Gastroesophageal sphincter (tissue), 4 donors: ENCODE data around the gene PYY. TPM values are rescaled to one million over a fixed set of nuclear protein-coding genes. Genes with fewer than 3 reads are reported as not detected.

Experiments
- ATAC-seq: fragments of 150-250 bp; one replicate; pipeline ENCODE4 v1.9.1; 2016; ENCODE audit warnings: mild to moderate bottlenecking, moderate library complexity
- H3K27ac ChIP-seq, 4 donors: fragments of 200-600 bp; sonication (generic) in 3 of 4; 1 replicate in 3 of 4; 2 replicates in 1 of 4; pipeline ENCODE4 v1.5.1; 2016 to 2019
- H3K27me3 ChIP-seq: fragments of 200-600 bp; sonication (generic); one replicate; pipeline ENCODE4 v1.5.1; 2019
- H3K36me3 ChIP-seq, 2 donors: fragments of 200-600 bp; sonication (generic); one replicate each; pipeline ENCODE4 v1.5.1; 2019; ENCODE audit warnings: control low read depth in 1 of 2
- H3K4me1 ChIP-seq, 3 donors: fragments of 200-600 bp; sonication (generic); 1 replicate in 2 of 3; 2 replicates in 1 of 3; pipeline ENCODE4 v1.5.1; 2016 to 2019; ENCODE audit warnings: control low read depth in 2 of 3
- H3K4me3 ChIP-seq, 2 donors: fragments of 200-600 bp; sonication (generic); one replicate each; pipeline ENCODE4 v1.5.1; 2019; ENCODE audit warnings: mild to moderate bottlenecking in 1 of 2, moderate library complexity in 1 of 2
- H3K9me3 ChIP-seq, 3 donors: fragments of 200-600 bp; sonication (generic); one replicate each; pipeline ENCODE4 v1.5.1; 2017 to 2019; ENCODE audit warnings: control low read depth in 2 of 3
- EP300 ChIP-seq: sonication (generic); formaldehyde crosslinking; IDR thresholded peaks from one replicate; pipeline ENCODE4 v1.6.1; 2017; ENCODE audit warnings: antibody characterized with exemption, mild to moderate bottlenecking
- POLR2A ChIP-seq, 2 donors: fragments of 450-650 bp; IDR thresholded peaks; one replicate each; pipeline ENCODE4 v1.6.1; 2017; ENCODE audit warnings: antibody characterized with exemption in 2 of 2, mild to moderate bottlenecking in 2 of 2, moderate library complexity in 1 of 2
- POLR2AphosphoS5 ChIP-seq: sonication (generic); formaldehyde crosslinking; IDR thresholded peaks from one replicate; pipeline ENCODE4 v1.6.1; 2017; ENCODE audit warnings: antibody characterized with exemption
- WGBS, 2 donors: methylation state at CpG; one replicate each; pipeline ENCODE4 v1.1.5; 2018; ENCODE audit warnings: low coverage in 1 of 2; 5-methylcytosine and 5-hydroxymethylcytosine counted together
- total RNA-seq, 4 donors: library from RNA; depleted of rRNA; stranded (reverse); fragments of >200 nt; gene quantifications; one replicate each; pipeline ENCODE4 v1.1.0, GENCODE V29; 2016
- TF ChIP-seq, protein P1 (sequence below), 4 experiments: fragments of 200-600 bp in 2 of 4; fragments of 450-650 bp in 2 of 4; sonication (generic) in 1 of 4; IDR thresholded peaks; one replicate each; pipeline ENCODE4 v1.5.1; 2017 to 2019; ENCODE audit warnings: antibody characterized with exemption in 4 of 4, mild to moderate bottlenecking in 2 of 4, moderate library complexity in 2 of 4

Gene PYY
- total RNA-seq, 4 donors from 2014 or later, result not detected

DNA sequence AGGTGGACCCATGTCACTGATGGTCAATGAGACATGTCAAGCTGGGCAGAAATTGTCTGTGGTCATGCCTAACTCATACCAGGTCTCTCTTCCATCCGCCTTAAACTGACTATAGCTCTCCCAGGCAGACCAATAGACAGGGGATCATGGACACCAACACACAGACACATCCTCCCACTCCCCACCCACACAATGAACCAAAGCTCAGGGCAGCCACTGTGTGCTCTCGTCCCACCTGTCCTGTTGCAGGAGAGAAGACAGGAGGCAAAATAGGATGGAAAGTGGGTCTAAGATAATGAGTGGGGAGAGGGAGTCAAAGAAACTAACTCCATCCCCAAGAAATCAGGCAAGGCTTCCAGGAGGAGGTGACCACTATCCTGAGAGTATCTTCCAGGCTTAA is 3.2 kb downstream of the PYY start:
- Histone ChIP-seq H3K27me3 (peaks cover 95% of the 10 kb centered on the region), H3K4me1 (peaks cover 0 to 18% (median 7%) of the 10 kb centered on the region in 3 donors), H3K4me3 (no peak overlapping the region), H3K27ac (no peak overlapping the region), H3K9me3 (no peaks in the 10 kb centered on the region), H3K36me3 (no peaks in the 10 kb centered on the region)
- no peak for ATAC-seq
- no CpG with 5 or more reads among the region's 2 CpGs for WGBS, 2 donors
- no peak for TF ChIP-seq EP300
- TF ChIP-seq POLR2A (IDR thresholded peaks at IDR 0.05), result no peak
- no peak for TF ChIP-seq POLR2AphosphoS5

DNA sequence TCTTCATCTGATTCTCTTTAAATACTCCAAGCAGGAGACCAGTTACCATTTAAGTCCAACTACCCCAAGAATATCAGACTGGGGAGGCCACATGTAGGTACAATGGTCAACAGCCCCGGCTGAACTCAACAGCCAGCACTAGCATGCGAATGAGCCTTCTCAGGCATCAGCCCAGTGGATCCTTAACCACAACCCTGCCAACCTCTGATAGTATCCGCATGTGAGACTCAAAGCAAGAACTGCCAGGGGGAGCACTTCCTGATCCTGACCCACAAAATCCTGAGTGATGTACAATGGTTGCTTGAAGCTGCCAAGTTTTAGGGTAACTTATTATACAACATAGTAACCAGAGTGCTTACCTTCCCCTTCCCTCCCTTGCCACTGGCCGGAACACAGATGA is 4.0 kb downstream of the PYY start:
- Histone ChIP-seq H3K4me3 (no peak overlapping the region), H3K9me3 (no peaks in the 10 kb centered on the region), H3K27me3 (peaks cover 88% of the 10 kb centered on the region), H3K27ac (no peak overlapping the region), H3K4me1 (peaks cover 0 to 18% (median 7%) of the 10 kb centered on the region in 3 donors), H3K36me3 (no peaks in the 10 kb centered on the region)
- no peak for ATAC-seq
- 62 to 76% methylated on average over 2 of the region's 4 CpGs for whole genome bisulfite sequencing, 2 donors
- no peak for TF ChIP-seq EP300
- no peak for TF ChIP-seq POLR2A (IDR thresholded peaks at IDR 0.05)
- no peak for TF ChIP-seq POLR2AphosphoS5
- TF ChIP-seq, protein P1, sequence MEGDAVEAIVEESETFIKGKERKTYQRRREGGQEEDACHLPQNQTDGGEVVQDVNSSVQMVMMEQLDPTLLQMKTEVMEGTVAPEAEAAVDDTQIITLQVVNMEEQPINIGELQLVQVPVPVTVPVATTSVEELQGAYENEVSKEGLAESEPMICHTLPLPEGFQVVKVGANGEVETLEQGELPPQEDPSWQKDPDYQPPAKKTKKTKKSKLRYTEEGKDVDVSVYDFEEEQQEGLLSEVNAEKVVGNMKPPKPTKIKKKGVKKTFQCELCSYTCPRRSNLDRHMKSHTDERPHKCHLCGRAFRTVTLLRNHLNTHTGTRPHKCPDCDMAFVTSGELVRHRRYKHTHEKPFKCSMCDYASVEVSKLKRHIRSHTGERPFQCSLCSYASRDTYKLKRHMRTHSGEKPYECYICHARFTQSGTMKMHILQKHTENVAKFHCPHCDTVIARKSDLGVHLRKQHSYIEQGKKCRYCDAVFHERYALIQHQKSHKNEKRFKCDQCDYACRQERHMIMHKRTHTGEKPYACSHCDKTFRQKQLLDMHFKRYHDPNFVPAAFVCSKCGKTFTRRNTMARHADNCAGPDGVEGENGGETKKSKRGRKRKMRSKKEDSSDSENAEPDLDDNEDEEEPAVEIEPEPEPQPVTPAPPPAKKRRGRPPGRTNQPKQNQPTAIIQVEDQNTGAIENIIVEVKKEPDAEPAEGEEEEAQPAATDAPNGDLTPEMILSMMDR (IDR thresholded peaks at IDR 0.05), result no peak

GRCh38 chr17:43946781-43947180 is 7.0 kb downstream of the PYY start:
- Histone ChIP-seq H3K27ac (no peak overlapping the region), H3K9me3 (no peaks in the 10 kb centered on the region), H3K4me1 (peaks cover 0 to 1% (median 0%) of the 10 kb centered on the region in 3 donors), H3K36me3 (no peaks in the 10 kb centered on the region), H3K27me3 (peaks cover 58% of the 10 kb centered on the region), H3K4me3 (no peak overlapping the region)
- 40 to 48% methylated on average over 1 to 2 of the region's 4 CpGs for WGBS, 2 donors
- no peak for ATAC-seq
- TF ChIP-seq POLR2A (IDR thresholded peaks at IDR 0.05) (no peak), POLR2AphosphoS5 (no peak), EP300 (no peak)
- TF ChIP-seq, protein P1 (IDR thresholded peaks at IDR 0.05), result no peak

GRCh38 chr17:43945074-43945829 is 8.5 kb downstream of the PYY start:
- ATAC-seq, result no peak
- H3K36me3 ChIP-seq, result no peaks in the 10 kb centered on the region
- no peak overlapping the region for H3K4me3 ChIP-seq
- no peaks in the 10 kb centered on the region for H3K9me3 ChIP-seq
- H3K27me3 ChIP-seq, result peaks cover 42% of the 10 kb centered on the region
- WGBS, 2 donors, result 68 to 82% methylated on average over 9 to 10 of the region's 12 CpGs
- TF ChIP-seq EP300 (no peak), POLR2A (IDR thresholded peaks at IDR 0.05) (no peak), POLR2AphosphoS5 (no peak)
- TF ChIP-seq, protein P1 (IDR thresholded peaks at IDR 0.05), result no peak
- H3K4me1 ChIP-seq, result no peaks in the 10 kb centered on the region
- no peak overlapping the region for H3K27ac ChIP-seq

GRCh38 chr17:43942051-43942685 is 11.6 kb downstream of the PYY start, which contains the start of gene PPY:
Gene PPY, minus strand, starts transcription at chr17:43942476. Its CDS starts 822 bp downstream, at chr17:43941654.
- 85% methylated on average over 4 of the region's 17 CpGs; no CpG with 5 or more reads in 1 of the 2 donors for WGBS, 2 donors
- H3K4me3 ChIP-seq, result no peak within 1 kb of the TSS
- H3K36me3 ChIP-seq, result no peaks in the 10 kb centered on the region
- H3K27me3 ChIP-seq, result peaks cover 37% of the 10 kb centered on the region
- H3K27ac ChIP-seq, result no peak within 1 kb of the TSS
- no peaks in the 10 kb centered on the region for H3K9me3 ChIP-seq
- TF ChIP-seq POLR2A (IDR thresholded peaks at IDR 0.05) (no peak), POLR2AphosphoS5 (no peak)
- TF ChIP-seq, protein P1 (IDR thresholded peaks at IDR 0.05), result no peak
- no peak for ATAC-seq
- H3K4me1 ChIP-seq, result peaks cover 0 to 10% (median 4%) of the 10 kb centered on the region in 3 donors
